HG03439 (cell line): ENCODE data around the gene KCNK17.

Source experiments
- ATAC-seq: cut with Tn5 transposase; IDR thresholded peaks from one replicate; pipeline ENCODE4 v1.9.1; 2021; ENCODE audit warnings: mild to moderate bottlenecking, moderate library complexity; ENCODE audit not compliant: unreplicated experiment

The KCNK17 gene, protein sequence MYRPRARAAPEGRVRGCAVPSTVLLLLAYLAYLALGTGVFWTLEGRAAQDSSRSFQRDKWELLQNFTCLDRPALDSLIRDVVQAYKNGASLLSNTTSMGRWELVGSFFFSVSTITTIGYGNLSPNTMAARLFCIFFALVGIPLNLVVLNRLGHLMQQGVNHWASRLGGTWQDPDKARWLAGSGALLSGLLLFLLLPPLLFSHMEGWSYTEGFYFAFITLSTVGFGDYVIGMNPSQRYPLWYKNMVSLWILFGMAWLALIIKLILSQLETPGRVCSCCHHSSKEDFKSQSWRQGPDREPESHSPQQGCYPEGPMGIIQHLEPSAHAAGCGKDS

DNA sequence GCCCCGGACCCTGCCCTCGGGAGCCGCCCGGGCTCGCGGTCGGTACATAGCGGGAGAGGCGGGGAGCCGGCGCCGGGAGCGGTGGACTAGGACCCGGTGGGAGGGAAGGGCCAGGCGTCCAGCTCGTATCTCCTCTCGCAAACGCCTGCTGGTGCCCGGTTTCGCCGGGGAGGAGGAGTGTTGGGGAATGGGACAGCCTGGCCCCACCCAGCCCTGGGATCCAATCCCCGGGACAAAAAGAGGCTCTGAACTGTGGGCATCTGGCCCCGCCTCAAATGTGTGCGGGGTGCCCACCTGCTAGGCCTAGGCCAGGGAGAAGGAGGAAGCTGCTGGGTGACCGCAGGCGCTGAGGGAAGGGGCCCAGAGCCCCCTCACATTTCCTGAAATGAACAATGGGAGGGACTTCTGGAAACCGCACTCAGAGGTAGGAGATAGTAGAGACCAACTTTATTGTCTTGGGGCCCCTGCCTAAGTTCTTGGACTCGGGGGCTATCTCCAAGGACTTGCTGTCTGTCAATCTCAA, at the start of gene KCNK17:
Gene KCNK17 (minus strand): TSS at position 147 of the 523 bp plus-strand sequence. CDS start 99 bp downstream, at position 48.
- ATAC-seq, result no peak

DNA sequence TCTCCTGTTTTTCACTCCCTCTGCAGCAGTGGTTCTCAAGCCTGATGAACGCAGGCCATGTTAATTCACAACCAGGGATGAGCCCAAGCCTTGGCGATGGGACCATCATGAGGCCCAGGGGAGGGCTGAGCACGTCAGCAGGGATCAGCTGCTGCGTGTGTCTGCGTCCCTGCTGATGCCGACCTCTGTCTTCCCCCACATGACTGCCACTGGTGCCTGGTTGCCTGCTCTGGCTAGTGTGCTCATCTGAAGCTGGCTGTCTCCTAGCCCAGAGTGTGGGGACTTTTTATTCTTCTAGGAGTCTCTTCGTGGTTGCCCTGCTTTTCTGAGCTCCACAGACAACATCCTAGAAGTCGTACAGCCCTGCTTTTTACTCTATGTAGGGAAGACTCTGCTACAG, 49.1 kb upstream of the KCNK17 start:
- ATAC-seq, result no peak

DNA sequence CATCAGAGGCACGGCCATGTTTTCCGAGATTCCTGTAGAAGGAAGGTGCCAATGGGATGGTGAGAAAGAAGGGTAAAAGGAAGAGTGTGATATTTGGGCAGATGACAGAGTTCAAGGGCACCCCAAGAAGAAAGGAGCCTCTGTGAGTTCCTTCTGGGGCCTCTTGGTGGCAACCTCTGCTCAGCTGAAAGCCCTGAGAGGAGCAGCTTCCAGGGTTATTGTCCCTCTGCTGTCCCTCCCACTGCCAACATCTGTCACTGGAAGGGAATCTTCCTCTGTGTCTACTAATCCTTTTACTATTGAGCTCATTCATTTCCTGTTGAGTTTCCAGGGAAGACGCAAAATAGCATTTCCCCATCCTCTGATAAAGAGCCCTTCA, 48.3 kb upstream of the KCNK17 start:
- no peak for ATAC-seq

DNA sequence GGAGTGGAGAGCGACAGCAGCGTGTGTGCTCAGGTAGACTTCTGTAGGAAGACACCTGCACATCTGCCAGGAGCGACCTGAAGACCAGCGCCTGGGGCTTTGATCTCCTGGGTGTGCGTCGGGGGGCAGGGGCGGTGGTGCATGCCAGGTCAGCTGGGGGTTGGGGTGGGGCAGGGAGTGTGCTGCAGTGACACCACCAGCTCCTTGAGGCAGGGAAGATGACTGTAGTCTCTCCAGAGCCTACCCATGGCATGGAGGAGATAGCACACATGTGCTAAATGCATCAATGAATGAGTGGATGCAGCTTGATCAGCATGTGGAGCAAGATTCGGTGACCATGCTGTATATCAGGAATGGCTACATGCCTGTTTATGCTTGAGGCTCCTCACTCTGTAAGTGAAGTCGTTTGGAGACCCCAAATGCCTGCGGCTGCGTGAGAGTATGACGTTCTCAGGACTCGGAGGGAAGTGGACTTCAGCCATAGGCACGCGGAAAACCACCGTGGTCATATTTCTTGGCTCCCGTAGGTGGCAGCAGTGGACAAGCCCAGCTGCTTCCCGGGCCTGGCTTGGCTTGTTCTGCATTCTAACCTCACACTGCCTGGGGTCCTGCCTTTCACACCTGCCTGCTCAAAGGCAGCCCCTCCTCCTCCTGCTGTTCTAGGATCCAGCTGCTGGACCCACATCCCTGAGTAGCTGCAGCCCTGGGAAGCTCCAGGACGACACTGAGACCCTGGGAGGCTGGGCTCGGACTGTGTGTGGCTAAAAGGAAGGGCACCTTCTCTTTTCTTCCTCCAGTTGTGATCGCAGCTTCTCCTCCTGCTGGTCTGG, 47.7 kb upstream of the KCNK17 start:
- ATAC-seq, result no peak

DNA sequence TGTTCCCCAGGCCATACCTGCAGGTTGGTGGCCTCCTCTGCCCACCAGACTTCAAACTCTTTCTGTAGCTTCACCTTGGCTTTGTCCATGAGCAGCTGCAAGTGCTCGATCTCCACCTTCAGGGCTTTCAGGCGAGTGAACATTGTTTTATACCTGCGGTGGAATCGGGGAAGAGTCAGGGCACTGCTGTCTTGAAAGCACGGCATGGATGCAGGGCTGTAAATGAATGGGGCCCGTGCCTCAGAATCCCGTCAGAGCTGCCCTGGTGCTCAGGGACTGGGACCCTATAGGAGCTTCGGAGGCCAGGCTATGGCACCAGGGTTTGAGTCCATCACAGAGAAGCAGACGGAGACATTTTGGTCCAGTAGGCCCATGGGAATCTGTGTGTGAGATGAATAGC, 46.2 kb upstream of the KCNK17 start:
- no peak for ATAC-seq

DNA sequence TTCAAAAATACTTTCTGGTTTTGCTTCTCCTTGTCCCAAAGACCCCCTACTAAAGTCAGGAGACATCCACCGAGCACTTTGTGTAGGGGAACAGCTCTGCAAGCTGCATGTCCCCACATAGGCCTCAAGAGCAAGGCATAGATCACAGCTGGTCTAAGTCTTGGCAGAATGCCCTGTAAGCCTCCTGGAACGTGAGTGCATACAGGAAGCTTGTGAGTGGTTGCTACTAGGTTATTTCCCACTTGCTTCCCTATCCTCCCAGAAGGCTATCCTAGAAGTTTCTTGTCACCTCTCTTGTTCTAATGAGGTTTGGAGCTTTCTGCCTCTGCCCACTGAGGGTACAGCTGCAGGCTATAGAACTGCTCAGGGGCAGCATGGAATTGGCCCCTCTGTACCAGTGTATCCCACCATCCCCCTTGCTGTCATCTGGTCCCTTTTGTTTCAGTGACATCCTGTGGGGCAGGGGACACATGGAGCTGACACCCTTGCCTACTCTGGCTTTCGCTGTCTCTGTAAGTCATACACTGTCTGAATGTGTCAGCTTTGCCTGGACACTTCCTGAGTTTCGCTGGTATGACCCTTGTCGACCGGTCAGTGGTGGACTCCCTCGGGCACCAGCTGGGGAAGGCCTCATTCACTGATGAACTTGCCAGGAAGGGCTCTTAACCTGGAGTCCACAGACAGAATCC, 43.9 kb upstream of the KCNK17 start:
- no peak for ATAC-seq

DNA sequence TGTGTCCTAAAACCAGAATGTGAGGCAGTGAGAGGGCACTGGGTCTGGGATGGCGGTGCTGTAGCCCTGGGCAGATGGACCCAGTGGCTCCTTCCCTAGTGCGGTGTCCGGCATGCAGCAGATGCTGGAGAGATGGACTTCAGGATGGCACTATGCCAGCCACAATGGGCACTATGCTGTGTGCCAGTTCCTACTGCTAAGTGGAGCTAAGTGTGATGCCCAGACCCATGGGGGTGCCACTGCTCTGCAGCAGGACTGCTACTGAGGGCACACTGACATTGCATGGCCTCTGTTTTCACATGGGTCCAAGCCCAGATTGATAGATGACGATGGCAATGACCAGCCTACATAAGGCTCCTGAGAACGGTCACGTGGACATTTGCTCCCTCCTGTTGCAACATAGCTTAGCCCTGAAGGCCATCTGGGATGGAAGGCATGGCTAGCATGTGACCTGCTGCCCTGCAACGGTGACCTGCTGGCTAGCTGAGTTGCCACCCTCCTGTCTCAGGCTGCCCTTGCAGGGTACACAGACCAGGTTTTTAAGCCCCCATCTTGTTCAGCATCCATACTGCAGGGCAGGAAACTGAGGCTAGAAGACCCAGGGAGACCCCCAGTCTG, 39.6 kb upstream of the KCNK17 start:
- no peak for ATAC-seq

DNA sequence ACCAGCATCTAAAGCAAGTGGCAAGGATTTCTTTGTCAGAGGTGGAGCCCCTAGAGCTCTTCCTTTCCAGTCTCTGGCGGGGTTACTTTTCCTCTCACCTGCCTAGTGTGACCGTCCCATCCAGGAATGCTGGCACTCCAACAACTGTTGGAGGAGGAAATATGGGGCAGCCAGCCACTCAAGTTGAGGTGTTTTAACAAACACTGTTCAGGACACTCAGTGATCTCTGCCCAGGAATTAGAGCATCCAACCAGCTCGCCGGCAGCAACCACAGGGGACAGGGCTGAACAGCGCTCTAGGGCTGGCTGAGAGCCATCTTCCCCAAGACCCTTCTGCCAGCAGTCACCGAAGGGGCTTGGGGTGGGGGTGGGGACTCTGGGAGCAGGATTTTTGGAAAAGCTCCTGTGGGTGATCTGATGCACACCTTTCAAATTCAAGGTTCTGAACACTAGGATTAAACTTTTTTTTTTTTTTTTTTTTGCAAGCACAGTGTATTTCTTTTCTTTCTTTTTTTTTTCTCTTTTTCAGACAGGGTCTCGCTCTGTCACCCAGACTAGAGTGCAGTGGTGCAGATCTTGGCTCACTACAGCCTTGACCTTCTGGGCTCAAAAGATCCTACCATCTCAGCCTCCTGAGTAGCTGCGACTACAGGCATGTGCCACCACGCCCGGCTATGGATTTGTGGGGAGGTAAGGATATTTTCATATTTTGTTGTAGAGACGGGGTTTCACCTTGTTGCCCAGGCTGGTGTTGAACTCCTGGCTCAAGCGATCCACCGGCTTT, 36.7 kb upstream of the KCNK17 start:
- no peak for ATAC-seq

DNA sequence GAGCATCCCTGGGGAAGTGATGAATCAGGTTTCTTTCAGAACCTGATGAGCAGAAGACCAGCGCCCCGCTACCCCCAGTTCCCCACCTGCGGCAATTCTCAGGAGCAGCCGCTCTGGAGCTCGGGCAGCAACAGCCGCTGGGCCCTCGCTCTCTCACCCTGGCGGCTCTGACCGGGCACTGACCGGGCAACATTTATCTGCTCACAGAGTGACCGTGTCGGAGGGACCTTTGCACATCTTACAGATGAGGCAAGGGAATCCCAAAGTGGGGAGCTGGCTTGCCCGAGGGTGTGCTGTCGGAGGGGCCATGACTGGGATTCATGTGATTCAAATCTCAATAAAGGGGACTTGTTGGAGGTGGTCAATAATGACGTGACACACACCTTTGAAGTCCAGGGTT, 34.5 kb upstream of the KCNK17 start:
- no peak for ATAC-seq

DNA sequence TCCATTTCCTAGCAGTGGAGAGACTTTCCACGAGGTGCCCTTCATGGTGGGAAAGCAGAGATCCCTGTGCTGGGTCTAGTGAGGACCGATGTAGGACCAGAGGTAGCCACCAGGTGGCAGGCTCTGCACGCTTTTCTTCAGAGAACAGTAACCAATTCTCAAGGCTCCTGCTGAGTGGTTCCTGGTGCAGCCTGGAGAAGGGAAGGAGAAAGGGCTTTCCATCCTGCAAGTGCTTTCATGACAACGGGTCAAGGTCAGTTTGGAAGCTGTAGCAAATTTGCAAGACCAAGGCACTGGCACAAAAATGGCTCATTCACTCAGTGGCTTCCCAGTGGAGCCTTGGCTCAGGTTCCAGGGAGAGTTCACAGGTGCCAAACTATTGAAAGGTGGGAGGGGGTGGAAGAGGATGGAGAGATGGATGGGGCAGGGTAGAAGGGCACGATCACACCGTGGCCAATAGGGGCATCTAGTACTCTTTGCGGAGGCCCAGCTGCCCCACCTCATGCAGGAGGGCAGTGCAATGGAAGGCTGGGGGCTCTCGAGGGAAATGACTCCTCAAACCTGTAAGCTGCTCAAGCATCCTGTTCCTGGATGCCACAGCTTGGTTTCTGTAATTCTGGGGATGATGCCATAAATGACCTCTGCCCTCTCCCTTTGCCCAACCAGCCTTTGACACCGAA, 33.8 kb upstream of the KCNK17 start:
- no peak for ATAC-seq

DNA sequence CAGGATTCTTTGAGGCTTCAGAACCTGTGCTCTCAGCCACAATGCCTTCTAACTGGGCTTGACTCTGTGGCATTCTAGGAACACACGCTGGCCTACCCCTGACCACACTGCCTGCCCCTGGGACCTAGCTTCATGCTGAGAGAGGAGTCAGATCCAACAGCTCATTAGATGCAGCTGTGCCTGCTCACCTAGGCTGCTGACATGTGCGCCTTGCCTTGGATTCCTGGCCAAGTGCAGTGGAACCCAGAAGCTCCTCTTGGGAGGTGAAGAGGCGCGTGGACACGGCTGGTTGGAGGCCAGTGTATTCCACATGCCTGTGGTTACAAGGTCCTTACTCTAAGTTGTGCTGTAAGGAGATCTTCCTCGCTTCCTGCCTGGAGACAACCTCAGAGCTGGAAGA, 33.0 kb upstream of the KCNK17 start:
- no peak for ATAC-seq

DNA sequence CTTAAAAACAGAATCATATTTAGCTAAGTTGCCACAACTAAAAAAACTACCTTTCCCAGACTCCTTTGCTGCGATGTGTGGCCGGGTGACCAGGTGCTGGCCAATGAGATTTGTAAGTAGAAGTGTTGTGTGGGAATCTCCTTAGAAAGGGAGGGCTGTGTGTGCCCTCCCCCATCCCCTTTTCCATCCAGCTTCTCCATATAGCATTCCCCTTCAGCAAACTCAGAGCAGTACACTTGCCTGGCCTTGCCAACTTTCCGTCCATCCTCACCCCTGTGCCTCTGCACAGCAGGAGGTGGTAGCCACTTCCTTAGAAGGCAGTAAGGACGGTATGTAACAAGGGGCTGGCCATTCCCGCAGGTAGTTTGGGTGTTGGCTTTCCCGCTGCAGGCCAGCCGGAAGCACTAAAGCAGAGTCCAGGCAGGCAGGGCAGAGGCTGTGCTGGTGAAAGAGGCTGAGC, 30.6 kb upstream of the KCNK17 start:
- no peak for ATAC-seq

DNA sequence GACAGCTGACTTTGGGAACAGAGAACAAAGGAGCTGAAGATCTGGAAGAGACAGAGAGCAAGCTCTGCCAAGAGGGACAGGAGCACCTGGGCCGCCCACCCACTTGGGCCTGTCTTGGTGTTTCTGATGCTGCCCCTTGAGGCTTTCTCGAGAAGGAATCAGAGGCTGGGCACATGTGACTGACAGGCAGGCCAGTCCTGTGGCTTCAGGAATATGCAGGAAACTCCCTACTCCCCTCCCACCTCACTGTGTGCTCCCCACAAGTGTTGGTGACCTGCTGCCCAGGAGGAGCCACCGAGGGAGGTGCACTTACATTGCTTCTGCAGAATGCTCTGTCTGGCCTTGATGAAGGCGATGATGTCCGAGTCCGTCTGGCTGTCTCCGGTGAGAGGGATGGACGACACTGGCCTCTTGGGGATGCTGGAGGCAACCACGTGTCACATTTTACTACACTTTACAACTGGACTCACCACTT, 29.2 kb upstream of the KCNK17 start:
- ATAC-seq, result no peak

DNA sequence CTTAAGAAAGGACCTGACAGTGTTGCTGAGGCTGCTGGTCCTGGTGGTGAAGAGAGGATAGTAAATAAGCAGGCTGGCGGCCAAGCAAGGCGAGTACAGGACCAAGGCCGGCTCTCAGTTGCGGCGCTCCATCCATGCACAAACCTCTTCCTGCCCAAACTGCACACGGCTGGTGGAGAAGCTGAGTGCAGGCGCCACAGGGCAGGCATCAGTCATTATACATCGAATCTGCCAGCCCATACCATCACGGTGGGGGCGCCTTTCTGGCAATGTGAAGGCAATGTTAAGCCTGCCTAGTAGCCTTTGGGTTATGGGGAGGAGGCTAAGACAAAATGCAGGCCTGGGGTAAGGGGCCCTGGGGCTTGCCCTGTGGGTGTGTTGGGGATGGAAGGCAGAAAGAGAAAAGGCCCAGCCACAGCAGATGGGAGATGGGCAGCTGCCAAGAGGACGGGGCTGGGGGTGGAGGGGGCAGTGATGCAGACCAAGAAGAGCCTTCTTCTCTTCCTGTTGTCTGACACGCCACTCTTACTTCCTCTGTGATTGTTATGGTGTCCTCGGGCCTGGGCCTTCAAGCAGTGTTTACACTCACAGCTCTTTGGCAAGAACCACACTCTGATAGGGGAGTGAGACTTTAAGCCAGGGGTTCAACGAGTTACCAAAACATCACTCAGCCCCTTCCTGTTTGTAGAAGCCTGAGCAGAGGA, 28.6 kb upstream of the KCNK17 start:
- no peak for ATAC-seq

DNA sequence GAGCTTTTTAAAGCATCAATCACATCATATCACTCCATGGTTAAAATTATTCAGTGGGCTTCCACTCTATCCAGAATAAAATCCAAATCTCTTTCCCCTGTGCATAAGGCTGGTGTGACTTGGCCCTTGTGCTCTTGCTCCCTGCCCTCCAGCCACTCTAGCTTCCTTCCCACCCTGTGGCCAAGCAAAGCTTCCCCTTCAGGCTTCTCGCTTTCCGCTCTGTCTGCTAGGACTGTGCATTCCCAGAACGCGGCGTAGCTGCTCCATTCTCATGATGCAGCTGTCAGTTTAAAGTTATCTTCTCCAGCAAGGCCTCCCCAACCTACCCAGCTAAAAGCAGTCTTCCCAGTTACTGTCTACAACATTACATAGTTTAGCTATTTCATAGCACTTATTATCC, 27.7 kb upstream of the KCNK17 start:
- no peak for ATAC-seq

DNA sequence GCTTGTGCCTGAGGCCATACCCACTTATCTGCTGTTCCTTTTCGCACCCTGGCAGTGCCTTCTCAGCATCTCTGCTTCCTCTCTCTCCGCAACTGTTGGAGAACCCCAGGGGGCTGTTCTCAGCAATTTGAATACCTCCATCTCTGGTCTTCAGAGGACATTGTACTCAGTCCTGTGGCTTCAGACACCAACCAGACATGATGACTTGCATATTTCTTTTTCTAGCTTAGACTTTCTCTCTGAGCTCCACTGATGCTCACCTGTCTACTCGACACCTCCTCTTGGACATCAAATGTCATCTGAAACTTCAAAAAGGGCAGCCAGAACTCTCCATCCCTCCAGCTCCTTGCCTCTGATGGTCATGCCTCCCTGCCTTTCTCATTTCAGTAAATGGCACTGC, 27.1 kb upstream of the KCNK17 start:
- ATAC-seq, result no peak

DNA sequence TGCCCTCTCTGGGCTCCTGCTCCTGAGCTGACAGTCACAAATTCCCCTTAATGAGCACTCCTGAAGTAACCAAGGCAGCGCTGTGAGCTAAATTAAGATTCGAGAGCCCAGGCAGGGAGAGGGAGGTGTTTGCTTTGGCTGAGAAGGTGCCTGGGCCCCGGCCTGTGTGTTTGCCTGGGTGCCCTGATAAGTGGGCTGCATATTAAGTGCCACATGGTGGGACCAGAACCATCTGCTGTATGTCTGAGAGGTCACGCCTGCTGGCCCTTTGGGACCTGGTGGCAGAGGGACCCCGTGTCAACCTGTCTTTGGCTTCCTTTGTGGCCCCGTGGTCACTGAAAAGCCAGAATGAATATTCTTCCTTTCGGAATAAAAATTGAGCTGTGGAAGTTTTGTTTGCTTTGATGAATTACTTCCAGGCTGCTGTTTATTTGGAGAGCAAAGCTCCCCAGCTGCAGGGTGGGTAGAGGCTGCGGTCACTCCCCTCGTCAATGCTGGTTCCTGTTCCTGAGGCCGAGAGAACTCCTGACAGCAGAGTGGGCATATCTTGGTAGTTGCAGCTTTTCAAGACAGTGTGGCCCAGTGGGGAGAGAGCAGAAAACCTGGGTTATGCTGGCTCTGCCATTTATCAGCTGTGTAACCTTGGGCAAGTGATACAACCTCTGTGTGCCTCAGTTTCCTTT, 25.8 kb upstream of the KCNK17 start:
- no peak for ATAC-seq

DNA sequence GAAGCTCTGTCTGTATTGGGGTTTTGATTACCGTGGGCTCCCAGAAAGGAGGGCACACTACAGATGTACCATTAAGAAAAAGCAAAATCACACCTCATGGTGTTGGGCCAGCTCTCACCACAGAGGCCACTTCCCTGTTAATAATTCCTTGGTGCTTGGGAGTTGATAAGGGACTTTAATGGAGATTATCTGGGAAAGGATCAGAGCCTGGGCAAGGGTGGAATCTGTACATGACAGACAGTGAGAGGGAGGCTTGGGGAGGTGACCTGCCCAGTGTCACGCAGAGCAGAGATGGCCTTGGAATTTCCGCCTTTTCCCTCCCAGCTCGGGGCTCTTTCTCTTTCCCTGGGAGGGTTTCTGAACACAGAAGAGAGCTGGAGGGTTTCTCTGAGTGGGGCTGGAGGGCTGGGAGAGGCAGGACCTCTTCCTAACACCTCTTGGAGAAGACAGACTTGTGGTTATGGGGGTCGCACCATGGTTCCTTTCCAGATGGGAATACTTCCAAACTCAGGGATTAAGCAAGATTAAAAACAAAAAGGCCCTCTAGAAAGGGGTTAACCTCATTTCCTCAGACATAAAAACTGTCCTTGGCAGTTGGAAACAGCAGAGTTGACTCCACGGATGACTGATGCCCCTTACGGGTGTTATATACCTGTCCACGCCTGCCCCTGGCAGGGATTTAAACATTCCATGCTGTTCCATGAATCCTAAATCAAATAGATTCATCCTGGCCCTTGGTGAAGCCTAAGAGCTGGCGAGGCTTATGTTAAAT, 25.1 kb upstream of the KCNK17 start:
- no peak for ATAC-seq
